Suprapubic skin (tissue), 4 donors: ENCODE data around the gene IQSEC1. TPM values are rescaled to one million over a fixed set of nuclear protein-coding genes. Genes with fewer than 3 reads are reported as not detected.

Experiments
- DNase-seq, 2 donors: peaks; one replicate each; pipeline ENCODE4 v3.0.0-alpha.2; 2019; ENCODE audit warnings: low spot score in 2 of 2
- H3K27ac ChIP-seq: fragments of 200-600 bp; sonication (generic); one replicate; pipeline ENCODE4 v1.5.1; 2019
- H3K27me3 ChIP-seq: fragments of 200-600 bp; sonication (generic); one replicate; pipeline ENCODE4 v1.5.1; 2019
- H3K36me3 ChIP-seq: fragments of 200-600 bp; sonication (generic); one replicate; pipeline ENCODE4 v1.5.1; 2019
- H3K4me1 ChIP-seq: fragments of 200-600 bp; sonication (generic); one replicate; pipeline ENCODE4 v1.5.1; 2019
- H3K4me3 ChIP-seq: fragments of 200-600 bp; sonication (generic); one replicate; pipeline ENCODE4 v1.5.1; 2019; ENCODE audit warnings: mild to moderate bottlenecking
- H3K9me3 ChIP-seq: fragments of 200-600 bp; sonication (generic); one replicate; pipeline ENCODE4 v1.5.1; 2019
- CTCF ChIP-seq, 2 donors: fragments of 200-600 bp in 1 of 2; fragments of 450-650 bp in 1 of 2; sonication (generic) in 1 of 2; IDR thresholded peaks; one replicate each; pipeline ENCODE4 v1.5.1; 2016 to 2019; ENCODE audit warnings: antibody characterized with exemption in 2 of 2, mild to moderate bottlenecking in 1 of 2, moderate library complexity in 1 of 2
- EP300 ChIP-seq: sonication (generic); formaldehyde crosslinking; IDR thresholded peaks from one replicate; pipeline ENCODE4 v1.6.1; 2017; ENCODE audit warnings: antibody characterized with exemption
- POLR2A ChIP-seq, 2 donors: fragments of 450-650 bp; IDR thresholded peaks; one replicate each; pipeline ENCODE4 v1.6.1; 2017; ENCODE audit warnings: antibody characterized with exemption in 2 of 2, mild to moderate bottlenecking in 2 of 2, moderate library complexity in 2 of 2
- POLR2AphosphoS5 ChIP-seq, 3 donors: sonication (generic); formaldehyde crosslinking; IDR thresholded peaks; one replicate each; pipeline ENCODE4 v1.6.1; 2017; ENCODE audit warnings: antibody characterized with exemption in 3 of 3
- WGBS: methylation state at CpG from one replicate; pipeline ENCODE4 v1.1.5; 2018; 5-methylcytosine and 5-hydroxymethylcytosine counted together
- total RNA-seq, 4 donors: library from RNA; depleted of rRNA; stranded (reverse); fragments of >200 nt; gene quantifications; one replicate each; pipeline ENCODE4 v1.1.0, GENCODE V29; 2016

The IQSEC1 gene
- total RNA-seq, 4 donors from 2014 or later, result 26.7 to 52.4 (median 35.5) TPM

- H3K4me3 ChIP-seq, result no peak overlapping the region
- WGBS, result 91% methylated on average over 17 of the region's 22 CpGs
- TF ChIP-seq CTCF (IDR thresholded peaks at IDR 0.05) (no peak), EP300 (no peak), POLR2A (IDR thresholded peaks at IDR 0.05) (no peak), POLR2AphosphoS5 (IDR thresholded peaks at IDR 0.05) (no peak)
- no peaks in the 10 kb centered on the region for H3K27me3 ChIP-seq
- no peaks in the 10 kb centered on the region for H3K9me3 ChIP-seq
- peaks cover 8% of the 10 kb centered on the region for H3K4me1 ChIP-seq
- no peak overlapping the region for H3K27ac ChIP-seq
- H3K36me3 ChIP-seq, result peaks cover 35% of the 10 kb centered on the region
- DNase-seq, result no peak
Measured at GRCh38 chr3:12898290-12898964, 174.8 kb downstream of the IQSEC1 start.

GRCh38 chr3:12897381-12898289 lies 175.6 kb downstream of the IQSEC1 start:
- Histone ChIP-seq H3K27me3 (no peaks in the 10 kb centered on the region), H3K9me3 (no peaks in the 10 kb centered on the region), H3K27ac (no peak overlapping the region), H3K4me1 (peaks cover 8% of the 10 kb centered on the region), H3K36me3 (peaks cover 34% of the 10 kb centered on the region), H3K4me3 (no peak overlapping the region)
- no peak for DNase-seq
- TF ChIP-seq POLR2AphosphoS5 (IDR thresholded peaks at IDR 0.05) (no peak), POLR2A (IDR thresholded peaks at IDR 0.05) (no peak), CTCF (IDR thresholded peaks at IDR 0.05) (no peak), EP300 (no peak)
- 66% methylated on average over 13 of the region's 13 CpGs for WGBS

GRCh38 chr3:12896063-12896985 lies 176.9 kb downstream of the IQSEC1 start:
- WGBS, result 40% methylated on average over 12 of the region's 14 CpGs
- H3K27ac ChIP-seq, result peak overlapping the region; percentile 7
- H3K36me3 ChIP-seq, result peaks cover 26% of the 10 kb centered on the region
- peaks cover 13% of the 10 kb centered on the region for H3K4me1 ChIP-seq
- TF ChIP-seq EP300 (no peak), CTCF (IDR thresholded peaks at IDR 0.05) (no peak), POLR2A (IDR thresholded peaks at IDR 0.05) (no peak), POLR2AphosphoS5 (IDR thresholded peaks at IDR 0.05) (no peak)
- no peak for DNase-seq
- H3K27me3 ChIP-seq, result no peaks in the 10 kb centered on the region
- no peak overlapping the region for H3K4me3 ChIP-seq
- no peaks in the 10 kb centered on the region for H3K9me3 ChIP-seq

- H3K4me3 ChIP-seq, result no peak overlapping the region
- TF ChIP-seq EP300 (no peak), CTCF (IDR thresholded peaks at IDR 0.05) (no peak), POLR2AphosphoS5 (IDR thresholded peaks at IDR 0.05) (no peak), POLR2A (IDR thresholded peaks at IDR 0.05) (no peak)
- peaks cover 18% of the 10 kb centered on the region for H3K36me3 ChIP-seq
- H3K27ac ChIP-seq, result peak overlapping the region; percentile 7
- peaks cover 13% of the 10 kb centered on the region for H3K4me1 ChIP-seq
- H3K9me3 ChIP-seq, result no peaks in the 10 kb centered on the region
- WGBS, result 64% methylated on average over 13 of the region's 13 CpGs
- DNase-seq, result no peak
- no peaks in the 10 kb centered on the region for H3K27me3 ChIP-seq
Measured at GRCh38 chr3:12895391-12896062, 177.7 kb downstream of the IQSEC1 start.
